Measurements from ENCODE around the gene ATXN7L1.

ATXN7L1 gene

GRCh38 chr7:105580022-105580740, 296.2 kb downstream of the ATXN7L1 start:
- no peak for DNase-seq (ENCODE audit: low read depth)

GRCh38 chr7:105578496-105578895, 297.9 kb downstream of the ATXN7L1 start:
- DNase-seq (ENCODE audit: low read depth), result no peak

- DNase-seq (ENCODE audit: low read depth), result no peak
Measured at GRCh38 chr7:105577251-105577650, 299.1 kb downstream of the ATXN7L1 start.

- DNase-seq (ENCODE audit: low read depth), result no peak
Measured at GRCh38 chr7:105571891-105572290, 304.5 kb downstream of the ATXN7L1 start.

GRCh38 chr7:105567821-105568220, 308.6 kb downstream of the ATXN7L1 start:
- no peak for DNase-seq (ENCODE audit: low read depth)

- no peak for DNase-seq (ENCODE audit: low read depth)
Measured at GRCh38 chr7:105567024-105567423, 309.4 kb downstream of the ATXN7L1 start.

GRCh38 chr7:105565190-105565589, 311.2 kb downstream of the ATXN7L1 start:
- DNase-seq (ENCODE audit: low read depth), result no peak

- no peak for DNase-seq (ENCODE audit: low read depth)
Measured at GRCh38 chr7:105559926-105560325, 316.5 kb downstream of the ATXN7L1 start.
